Heart left ventricle (tissue), 16 donors: ENCODE measurements around the gene HDHD3. TPM values are rescaled to one million over a fixed set of nuclear protein-coding genes. Genes with fewer than 3 reads are reported as not detected.

ENCODE experiments used
- ATAC-seq, 4 donors: fragments of 200-7000 bp; cut with Tn5 transposase; one replicate each; pipeline ENCODE4 v1.9.1; 2020 to 2022; ENCODE audit warnings: moderate library complexity in 4 of 4, mild to moderate bottlenecking in 3 of 4, moderate number of reproducible peaks in 1 of 4
- DNase-seq, 5 donors: peaks; one replicate each; pipeline ENCODE4 v3.0.0-alpha.2; 2020
- H3K27ac ChIP-seq, 12 donors: fragments of 200-600 bp; sonication (generic) in 4 of 12; one replicate each; pipeline versions ENCODE4 v1.5.0 to v1.8.0; 2016 to 2022; ENCODE audit warnings: mild to moderate bottlenecking in 2 of 12
- H3K27me3 ChIP-seq, 9 donors: fragments of 200-600 bp; sonication (generic) in 2 of 9; one replicate each; pipeline versions ENCODE4 v1.5.1 to v1.8.0; 2016 to 2022; ENCODE audit warnings: mild to moderate bottlenecking in 3 of 9
- H3K36me3 ChIP-seq, 9 donors: fragments of 200-600 bp; sonication (generic) in 2 of 9; one replicate each; pipeline versions ENCODE4 v1.5.0 to v1.8.0; 2018 to 2022; ENCODE audit warnings: mild to moderate bottlenecking in 2 of 9
- H3K4me1 ChIP-seq, 12 donors: fragments of 200-600 bp; sonication (generic) in 4 of 12; one replicate each; pipeline versions ENCODE4 v1.5.0 to v1.8.0; 2016 to 2022; ENCODE audit warnings: mild to moderate bottlenecking in 3 of 12
- H3K4me3 ChIP-seq, 12 donors: fragments of 200-600 bp; sonication (generic) in 4 of 12; one replicate each; pipeline versions ENCODE4 v1.5.0 to v1.8.0; 2017 to 2022; ENCODE audit warnings: mild to moderate bottlenecking in 9 of 12, moderate library complexity in 4 of 12
- H3K9me3 ChIP-seq, 12 donors: fragments of 200-600 bp; sonication (generic) in 4 of 12; one replicate each; pipeline versions ENCODE4 v1.5.0 to v1.8.0; 2016 to 2022; ENCODE audit warnings: mild to moderate bottlenecking in 1 of 12
- CTCF ChIP-seq, 12 donors: fragments of 200-600 bp; sonication (generic) in 4 of 12; IDR thresholded peaks; one replicate each; pipeline versions ENCODE4 v1.5.0 to v1.8.0; 2018 to 2022; ENCODE audit warnings: antibody characterized with exemption in 12 of 12, mild to moderate bottlenecking in 5 of 12
- POLR2A ChIP-seq, 2 donors: fragments of 450-650 bp; IDR thresholded peaks; one replicate each; pipeline ENCODE4 v1.6.1; 2017; ENCODE audit warnings: antibody characterized with exemption in 2 of 2, mild to moderate bottlenecking in 2 of 2, moderate library complexity in 2 of 2
- WGBS, 4 donors: extraction: QIAGEN DNeasy Blood & Tissue Kit in 2 of 4; methylation state at CpG; one replicate each; pipeline versions ENCODE4 v1.1.5 to v1.1.7; 2013 to 2018; 5-methylcytosine and 5-hydroxymethylcytosine counted together
- intact Hi-C, 10 donors: fragments of 100-400 bp; cut with DNase I; formaldehyde crosslinking; loops; one replicate each; pipeline versions ENCODE4 v1.11.1 to v1.14.2; 2022
- long read RNA-seq, 3 donors: library from polyadenylated mRNA; unstranded; transcript quantifications; one replicate each; pipeline ENCODE4 v2.0.0, GENCODE V29; 2020 to 2021
- polyA plus RNA-seq, 2 donors: library from polyadenylated mRNA; stranded (reverse); fragments of 200-250 nt; gene quantifications; one replicate each; pipeline ENCODE4 v1.2.3, GENCODE V29; 2013
- total RNA-seq, 9 donors: library from RNA; depleted of rRNA in 2 of 9; stranded (reverse); fragments of >200 nt in 2 of 9; fragmentation: NEBNext Ultra II Directional in 3 of 9; extraction: Animal tissue kit (Norgen Biotek cat#: 25700) in 3 of 9; gene quantifications; one replicate each; pipeline versions ENCODE4 v1.1.0 to v1.2.4, GENCODE V29; 2016 to 2023
- donor health status: ischemic (EF 13 %, LVEDD 7.1; RV severe dilation, severe dysfunction).
- donor health status: healthy with polysubstance abuse.
- donor health status: DM: no; HTN: yes; CAD: no.
- donor health status: DM: no; HTN: no; CAD: no.
- donor health status: ischemic (EF 25% LVEDD 6.9; RV normal size, moderate dysfunction).
- donor health status: ischemic (EF 25% LVEDD 5.7; RV mildly dilated, moderate dysfunction).
- donor health status: healthy.
- donor health status: DM: yes; HTN: yes; CAD: no.
- donor health status: ischemic (EF 35%, LVEDD 5.7; RV mildly dilated, moderate dysfunction).
- donor health status: nonischemic (EF 11% LVEDD 7.7; RV severe dilation, severe dysfunction).
- donor health status: DM: yes; HTN: yes; CAD: no.
- donor health status: PGD.
- donor health status: ischemic (EF 29% LVEDD 5.4; RV normal size, mild dysfunction).
- donor health status: nonischemic (EF 23%, LVEDD 6.1; RV moderate dilation, normal function).

Gene HDHD3
- total RNA-seq, result 10 to 100 TPM; 11.7 to 53.8 (median 19.4) TPM
- 10 to 100 TPM; 16.2 to 49.0 TPM for polyA plus RNA-seq
- long read RNA-seq, donor 1, transcript HDHD3-202 (3 exons, 1,497 nt), result major isoform, 15 of 24 reads
- long read RNA-seq, donor 1, transcript HDHD3-203 (3 exons, 913 nt), result minor isoform, 6 of 24 reads
- long read RNA-seq, donor 1, partial matches to known transcripts, result 2 of 24 reads
- long read RNA-seq, donor 1, other reads (novel, unspliced or antisense), result 0 of 24 reads
- long read RNA-seq, donor 2, transcript HDHD3-203 (3 exons, 913 nt), result minor isoform, 28 of 126 reads
- long read RNA-seq, donor 2, transcript HDHD3-202 (3 exons, 1,497 nt), result major isoform, 95 of 126 reads
- long read RNA-seq, donor 2, partial matches to known transcripts, result 1 of 126 reads
- long read RNA-seq, donor 2, other reads (novel, unspliced or antisense), result 1 of 126 reads
- long read RNA-seq, donor 3, transcript HDHD3-202 (3 exons, 1,497 nt), result minor isoform, 13 of 30 reads
- long read RNA-seq, donor 3, transcript HDHD3-203 (3 exons, 913 nt), result major isoform, 15 of 30 reads
- long read RNA-seq, donor 3, partial matches to known transcripts, result 2 of 30 reads
- long read RNA-seq, donor 3, other reads (novel, unspliced or antisense), result 0 of 30 reads

GRCh38 chr9:113376634-113377567 lies at the start of gene HDHD3:
Gene HDHD3, minus strand, starts transcription at chr9:113376986. Its CDS starts 2,632 bp downstream, at chr9:113374354.
- Histone ChIP-seq H3K27ac (peak within 1 kb of the TSS; percentile 29 to 86 (median 77)), H3K9me3 (no peaks in the 10 kb centered on the region), H3K4me3 (peak within 1 kb of the TSS; percentile 65 to 99 (median 84)), H3K27me3 (no peaks in the 10 kb centered on the region), H3K36me3 (peaks cover 0 to 29% (median 15%) of the 10 kb centered on the region in 9 donors), H3K4me1 (peaks cover 0 to 18% (median 4%) of the 10 kb centered on the region in 12 donors)
- intact Hi-C loops, result loop anchor here in 3 of 10 donors (5.0 kb wide), 1 partner anchor 35 kb away; the partner anchor contains the start of gene WDR31 (in 3 of the 3)
- TF ChIP-seq CTCF (IDR thresholded peaks at IDR 0.05), result no peak
- peak in 1 of 2 donors; percentile 83 for TF ChIP-seq POLR2A (IDR thresholded peaks at IDR 0.05)
- 1 to 6% (median 4%) methylated on average over 49 to 74 of the region's 74 CpGs for WGBS, 4 donors
- DNase-seq (peak; percentile 74 to 89 (median 80)), ATAC-seq (peak; percentile 88 to 96 (median 94))

GRCh38 chr9:113425072-113425471 lies 48.3 kb upstream of the HDHD3 start:
- 30 to 56% (median 43%) methylated on average over 2 of the region's 2 CpGs for WGBS, 4 donors
- Histone ChIP-seq H3K4me1 (peaks cover 0 to 8% (median 0%) of the 10 kb centered on the region in 12 donors), H3K36me3 (no peaks in the 10 kb centered on the region), H3K9me3 (no peaks in the 10 kb centered on the region), H3K4me3 (no peak overlapping the region), H3K27ac (no peak overlapping the region), H3K27me3 (no peaks in the 10 kb centered on the region)
- ATAC-seq (no peak), DNase-seq (no peak)
- intact Hi-C loops, result loop anchor here in 3 of 10 donors (10.0 kb wide), 1 partner anchor 240 kb away; no protein-coding TSS in a partner anchor
- TF ChIP-seq POLR2A (IDR thresholded peaks at IDR 0.05), result no peak
- no peak for TF ChIP-seq CTCF (IDR thresholded peaks at IDR 0.05)

- Histone ChIP-seq H3K36me3 (no peaks in the 10 kb centered on the region), H3K9me3 (no peaks in the 10 kb centered on the region), H3K4me1 (peaks cover 0 to 4% (median 0%) of the 10 kb centered on the region in 12 donors), H3K4me3 (no peak overlapping the region), H3K27ac (no peak overlapping the region), H3K27me3 (no peaks in the 10 kb centered on the region)
- ATAC-seq (no peak), DNase-seq (no peak)
- TF ChIP-seq POLR2A (IDR thresholded peaks at IDR 0.05) (no peak), CTCF (IDR thresholded peaks at IDR 0.05) (no peak)
- WGBS, 4 donors, result 71 to 85% (median 78%) methylated on average over 3 of the region's 3 CpGs
- intact Hi-C loops, result loop anchor here in 3 of 10 donors (10.0 kb wide), 1 partner anchor 243 kb away; no protein-coding TSS in a partner anchor
Measured at GRCh38 chr9:113421726-113422125, 44.9 kb upstream of the HDHD3 start.
